ENCODE data around the gene SARS2.
"Not testable (repeated sequence)": the region's sequence is repeated elsewhere in the genome, so short reads cannot be mapped to it uniquely, and the experiment has no call there.

The SARS2 gene

GRCh38 chr19:38892841-38893240 lies 37.7 kb downstream of the SARS2 start:
- DNase-seq (ENCODE audit: low spot score), result no peak

GRCh38 chr19:38891771-38892170 lies 38.8 kb downstream of the SARS2 start:
- DNase-seq (ENCODE audit: low spot score), result no peak

GRCh38 chr19:38890686-38891085 lies 39.9 kb downstream of the SARS2 start:
- DNase-seq (ENCODE audit: low spot score), result no peak

GRCh38 chr19:38889803-38890202 lies 40.8 kb downstream of the SARS2 start:
- DNase-seq (ENCODE audit: low spot score), result no peak

GRCh38 chr19:38888876-38889275 lies 41.7 kb downstream of the SARS2 start:
- DNase-seq (ENCODE audit: low spot score), result no peak

- not testable (repeated sequence) for DNase-seq (ENCODE audit: low spot score)
These were observed 45.9 kb downstream of the SARS2 start for GRCh38 chr19:38884691-38885090.

GRCh38 chr19:38883286-38883685 lies 47.3 kb downstream of the SARS2 start:
- DNase-seq (ENCODE audit: low spot score), result no peak

GRCh38 chr19:38880882-38881609 lies 49.5 kb downstream of the SARS2 start:
- no peak for DNase-seq (ENCODE audit: low spot score)

- DNase-seq (ENCODE audit: low spot score), result no peak
These were observed 50.3 kb downstream of the SARS2 start for GRCh38 chr19:38880076-38880881.

GRCh38 chr19:38879400-38879751 lies 51.2 kb downstream of the SARS2 start:
- no peak for DNase-seq (ENCODE audit: low spot score)

GRCh38 chr19:38878575-38879399 lies 51.8 kb downstream of the SARS2 start:
- DNase-seq (ENCODE audit: low spot score), result no peak

GRCh38 chr19:38877781-38878574 lies 52.6 kb downstream of the SARS2 start, which contains the start of gene RINL:
TSS of gene RINL (minus strand) at chr19:38878275. CDS start at chr19:38876742, 1,533 bp downstream.
- DNase-seq (ENCODE audit: low spot score), result peak; percentile 51

GRCh38 chr19:38875656-38876395 lies 54.7 kb downstream of the SARS2 start:
- DNase-seq (ENCODE audit: low spot score), result no peak

GRCh38 chr19:38873400-38873799 lies 57.2 kb downstream of the SARS2 start:
- not testable (repeated sequence) for DNase-seq (ENCODE audit: low spot score)

- DNase-seq (ENCODE audit: low spot score), result no peak
These were observed 60.0 kb downstream of the SARS2 start for GRCh38 chr19:38870612-38871011.

- peak; percentile 74 for DNase-seq (ENCODE audit: low spot score)
These were observed 60.5 kb downstream of the SARS2 start for GRCh38 chr19:38869836-38870607.

GRCh38 chr19:38869160-38869835 lies 61.3 kb downstream of the SARS2 start:
- no peak for DNase-seq (ENCODE audit: low spot score)

GRCh38 chr19:38868551-38868950 lies 62.0 kb downstream of the SARS2 start:
- DNase-seq (ENCODE audit: low spot score), result no peak

- DNase-seq (ENCODE audit: low spot score), result no peak
These were observed 63.3 kb downstream of the SARS2 start for GRCh38 chr19:38867171-38867780.

All from SW480 (cell line).